ENCODE results near the gene TMEM163.

DNA sequence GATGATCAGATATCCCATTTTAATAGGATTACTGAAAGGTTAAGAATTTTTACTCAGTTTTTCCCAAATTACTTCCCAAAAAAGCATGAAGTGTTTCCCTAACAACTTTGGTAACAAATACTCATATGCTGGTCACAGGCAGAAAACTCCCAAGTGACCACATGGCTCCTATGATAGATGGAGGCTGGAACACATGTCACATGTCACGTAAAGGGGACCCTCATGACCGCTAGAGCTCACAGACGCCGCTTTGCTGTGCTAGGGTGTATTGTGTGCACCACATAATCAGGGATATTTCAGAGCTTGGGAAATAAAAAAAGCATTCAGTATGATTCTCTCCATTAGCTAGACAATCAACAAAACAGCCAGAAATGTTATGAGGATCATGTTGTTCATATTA is 228.2 kb downstream of the TMEM163 start:
- no peak for TF ChIP-seq GATA2 (IDR thresholded peaks at IDR 0.05; ENCODE audit: low read depth, low read length)
- no peak for TF ChIP-seq GATA3 (IDR thresholded peaks at IDR 0.05; ENCODE audit: low read depth, low read length)
